Measurements from ENCODE around the gene SLC39A6.
A peak's percentile ranks its signal among the peaks of the same experiment; 100 is the strongest.

SLC39A6 gene

DNA sequence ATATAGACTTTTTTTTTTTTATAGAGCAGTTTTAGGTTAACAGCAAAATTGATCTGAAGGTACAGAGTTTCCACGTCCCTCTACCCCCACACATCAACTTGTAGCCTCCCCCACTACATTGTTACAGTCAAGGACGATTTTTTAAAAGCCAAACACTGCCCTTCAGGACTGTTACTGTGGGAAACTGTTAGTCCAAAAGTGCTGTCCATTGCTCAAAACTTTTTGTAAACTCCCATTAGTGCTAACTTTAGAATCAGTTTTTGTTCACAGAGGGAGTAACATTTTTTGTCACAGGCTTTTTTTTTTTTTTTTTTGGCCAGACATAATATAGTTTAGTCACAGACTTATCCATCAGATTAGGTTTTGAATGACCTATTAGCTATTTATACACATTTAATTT, 24.6 kb upstream of the SLC39A6 start:
- no peaks in the 10 kb centered on the region for H3K27me3 Mint-ChIP-seq
- H3K36me3 Mint-ChIP-seq = peaks cover 59% of the 10 kb centered on the region
- CTCF ChIA-PET = no interaction called here
- H3K9me3 Mint-ChIP-seq = no peaks in the 10 kb centered on the region
- no peak overlapping the region for H3K27ac Mint-ChIP-seq
- DNase-seq = no peak
- no peak overlapping the region for H3K4me3 Mint-ChIP-seq
- H3K4me1 Mint-ChIP-seq = no peaks in the 10 kb centered on the region

DNA sequence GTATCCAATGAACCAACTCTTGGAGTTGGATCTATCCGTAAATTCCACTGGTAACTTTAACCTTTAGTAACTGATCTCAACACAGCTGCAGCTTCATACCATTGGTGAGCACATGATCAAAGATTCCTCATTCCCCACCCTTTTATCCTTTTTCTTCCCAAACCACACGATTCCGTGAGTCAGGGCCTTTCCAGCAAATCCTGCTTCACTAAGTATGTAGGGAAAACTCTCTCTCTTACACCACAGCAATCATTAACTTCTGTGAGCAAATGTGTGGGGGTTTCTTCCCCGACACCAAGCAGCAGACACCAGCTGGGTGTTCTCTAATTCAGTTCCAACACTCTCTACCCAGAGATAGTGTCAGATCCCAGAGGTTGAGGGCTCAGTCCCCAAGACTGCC, 24.1 kb upstream of the SLC39A6 start:
- H3K36me3 Mint-ChIP-seq = peaks cover 56% of the 10 kb centered on the region

DNA sequence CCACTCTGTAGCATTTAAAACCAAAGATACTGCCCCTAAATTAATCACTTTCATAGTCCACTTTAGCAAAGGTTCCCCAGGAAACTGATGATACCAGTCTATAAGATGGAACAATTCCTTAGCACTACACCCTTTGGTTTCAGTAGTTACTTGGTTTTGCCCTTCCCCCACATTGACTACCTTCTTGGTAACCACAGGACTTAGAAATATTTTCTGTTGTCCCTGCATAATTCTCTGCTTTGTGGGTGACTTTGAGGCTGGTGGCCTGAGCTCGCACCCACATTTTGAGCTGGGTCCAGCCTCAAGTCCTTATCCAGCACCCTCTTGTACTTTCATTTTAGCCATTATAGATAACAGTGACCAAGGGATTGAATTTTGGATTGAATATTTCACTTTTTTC, 23.6 kb upstream of the SLC39A6 start:
- Mint-ChIP-seq H3K4me3 (no peak overlapping the region), H3K36me3 (peaks cover 55% of the 10 kb centered on the region), H3K4me1 (no peaks in the 10 kb centered on the region), H3K27me3 (no peaks in the 10 kb centered on the region), H3K27ac (no peak overlapping the region), H3K9me3 (no peaks in the 10 kb centered on the region)
- CTCF ChIA-PET = no interaction called here
- DNase-seq = no peak

More for the DNA sequence above, 24.1 kb upstream of the SLC39A6 start:
- peak overlapping the region; percentile 12 for H3K27ac Mint-ChIP-seq
- H3K4me3 Mint-ChIP-seq = no peak overlapping the region
- H3K4me1 Mint-ChIP-seq = no peaks in the 10 kb centered on the region
- no peaks in the 10 kb centered on the region for H3K9me3 Mint-ChIP-seq
- CTCF ChIA-PET = no interaction called here
- no peak for DNase-seq
- no peaks in the 10 kb centered on the region for H3K27me3 Mint-ChIP-seq

DNA sequence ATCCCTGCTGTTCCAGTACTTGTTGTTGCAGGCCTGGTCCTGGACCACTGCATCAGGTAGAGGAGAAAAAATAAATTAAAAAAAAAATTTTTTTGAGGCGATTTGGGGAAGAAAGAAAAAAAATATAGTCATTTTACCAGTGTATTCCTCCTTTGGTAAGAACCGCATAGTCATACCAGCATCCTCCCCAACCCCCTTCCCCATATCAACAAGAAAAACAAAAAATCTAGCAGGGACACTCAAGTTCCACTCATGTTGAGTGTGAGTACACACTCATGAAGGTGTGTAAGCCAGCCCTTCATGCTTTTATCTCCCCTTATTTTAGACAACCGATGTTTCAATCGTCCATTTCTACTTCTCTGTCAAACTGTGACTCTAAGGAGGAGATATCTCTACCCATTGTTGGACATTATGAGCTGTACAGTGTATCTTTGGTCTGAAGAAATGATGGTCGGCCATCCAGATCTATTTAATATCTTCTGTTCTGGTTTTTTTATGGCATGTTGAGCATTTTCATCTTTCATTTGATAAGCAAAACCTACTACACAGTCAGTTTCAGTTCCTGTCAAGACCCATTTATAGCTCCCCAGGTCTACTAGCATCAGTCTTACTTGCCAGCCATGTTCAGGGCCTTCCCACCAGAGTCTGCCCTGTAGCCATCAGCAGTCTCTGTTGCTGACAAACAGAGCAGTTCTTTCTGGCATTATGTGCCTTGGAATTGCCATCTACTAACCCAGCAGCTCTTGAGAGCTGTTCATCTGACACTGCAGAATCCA, 20.6 kb upstream of the SLC39A6 start:
- no peak for DNase-seq
- Mint-ChIP-seq H3K27me3 (no peaks in the 10 kb centered on the region), H3K36me3 (peaks cover 54% of the 10 kb centered on the region), H3K4me1 (no peaks in the 10 kb centered on the region), H3K9me3 (no peaks in the 10 kb centered on the region), H3K4me3 (no peak overlapping the region), H3K27ac (no peak overlapping the region)
- CTCF ChIA-PET = interaction anchor here (1.2 kb wide), 1 partner anchor 538 kb away, joined by 3 read pairs; no protein-coding TSS in a partner anchor

DNA sequence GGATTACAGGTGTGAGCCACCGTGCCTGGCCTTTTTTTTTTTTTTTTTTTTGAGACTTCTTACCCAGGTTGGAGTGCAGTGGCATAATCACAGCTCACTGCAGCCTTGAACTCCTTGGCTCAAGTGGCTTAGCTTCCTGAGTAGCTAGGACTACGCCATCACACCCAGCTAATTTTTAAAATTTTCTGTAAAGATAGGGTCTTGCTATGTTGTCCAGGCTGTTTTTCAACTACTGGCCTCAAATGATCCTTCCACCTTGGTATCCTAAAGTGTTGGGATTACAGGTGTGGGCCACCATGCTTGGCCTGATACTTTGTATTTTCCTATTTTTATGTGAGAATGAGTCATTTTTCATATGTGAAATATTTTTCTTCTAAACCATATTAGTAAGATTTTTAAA, 14.3 kb upstream of the SLC39A6 start:
- H3K4me3 Mint-ChIP-seq = no peak overlapping the region
- no peak overlapping the region for H3K27ac Mint-ChIP-seq
- H3K27me3 Mint-ChIP-seq = no peaks in the 10 kb centered on the region
- CTCF ChIA-PET = interaction anchor here (0.7 kb wide), 1 partner anchor 37 kb away, joined by 3 read pairs; no protein-coding TSS in a partner anchor
- no peaks in the 10 kb centered on the region for H3K9me3 Mint-ChIP-seq
- no peak for DNase-seq
- H3K36me3 Mint-ChIP-seq = peaks cover 50% of the 10 kb centered on the region
- H3K4me1 Mint-ChIP-seq = peaks cover 5% of the 10 kb centered on the region

DNA sequence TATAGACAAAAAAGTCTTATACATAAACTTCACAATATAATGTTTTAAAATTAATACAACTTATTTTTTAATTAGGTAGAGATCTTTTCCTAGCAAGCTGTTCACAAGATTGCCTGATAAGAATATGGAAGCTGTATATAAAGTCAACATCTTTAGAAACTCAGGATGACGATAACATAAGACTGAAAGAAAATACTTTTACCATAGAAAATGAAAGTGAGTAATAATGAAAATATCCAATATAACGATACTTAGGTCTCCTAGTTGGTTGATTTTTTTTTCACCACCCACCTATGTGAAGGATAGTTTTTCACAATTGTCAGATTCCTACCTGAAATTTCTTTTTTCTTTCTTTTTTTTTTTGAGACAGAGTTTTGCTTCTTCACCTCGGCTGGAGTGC, 13.6 kb upstream of the SLC39A6 start:
- H3K4me3 Mint-ChIP-seq = no peak overlapping the region
- peaks cover 53% of the 10 kb centered on the region for H3K36me3 Mint-ChIP-seq
- no peak overlapping the region for H3K27ac Mint-ChIP-seq
- CTCF ChIA-PET = no interaction called here
- H3K9me3 Mint-ChIP-seq = no peaks in the 10 kb centered on the region
- no peaks in the 10 kb centered on the region for H3K27me3 Mint-ChIP-seq
- peaks cover 5% of the 10 kb centered on the region for H3K4me1 Mint-ChIP-seq
- no peak for DNase-seq

DNA sequence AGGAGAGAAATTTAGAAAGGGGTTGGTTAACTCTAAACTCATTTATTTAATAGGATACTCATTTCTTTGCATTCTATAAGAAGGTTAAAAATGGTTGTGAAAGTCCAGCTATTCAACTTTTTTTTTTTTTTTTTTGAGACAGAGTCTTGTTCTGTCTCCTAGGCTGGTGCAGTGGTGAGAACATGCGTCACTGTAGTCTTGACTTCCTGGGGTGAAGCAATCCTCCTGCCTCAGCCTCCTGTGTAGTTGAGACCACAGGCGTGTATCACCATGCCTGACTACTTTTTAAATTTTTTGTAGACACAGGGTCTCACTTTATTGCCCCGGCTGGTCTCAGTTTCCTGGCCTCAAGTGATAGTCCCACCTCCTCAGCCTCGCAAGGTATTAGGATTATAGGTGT, 12.4 kb upstream of the SLC39A6 start:
- no peaks in the 10 kb centered on the region for H3K27me3 Mint-ChIP-seq
- H3K36me3 Mint-ChIP-seq = peaks cover 55% of the 10 kb centered on the region
- CTCF ChIA-PET = interaction anchor here (0.8 kb wide), 1 partner anchor 15 kb away, joined by 4 read pairs; no protein-coding TSS in a partner anchor

DNA sequence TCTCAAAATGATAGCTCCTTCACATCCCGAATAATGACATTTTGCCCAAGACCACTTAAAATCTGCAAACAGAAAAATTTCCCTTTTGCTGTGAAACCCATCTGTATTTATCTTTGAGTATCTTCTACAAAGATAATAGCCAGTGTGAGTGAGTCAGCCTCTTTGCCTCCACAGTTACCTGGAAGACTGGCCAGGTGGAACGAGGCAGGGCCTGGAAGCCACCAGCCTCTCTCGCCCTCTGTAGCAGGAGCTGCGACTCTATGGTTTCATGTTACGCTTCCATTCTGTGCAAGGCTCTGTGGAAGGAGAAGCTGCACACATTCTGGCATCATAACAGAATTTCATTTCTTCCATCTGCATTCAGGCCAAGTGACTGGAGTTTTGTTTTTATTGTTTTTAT, 10.1 kb upstream of the SLC39A6 start:
- H3K27me3 Mint-ChIP-seq = no peaks in the 10 kb centered on the region
- H3K4me1 Mint-ChIP-seq = peaks cover 6% of the 10 kb centered on the region
- CTCF ChIA-PET = interaction anchor here (1.0 kb wide), 1 partner anchor 145 kb away, joined by 3 read pairs; no protein-coding TSS in a partner anchor
- H3K36me3 Mint-ChIP-seq = peaks cover 46% of the 10 kb centered on the region
- no peak overlapping the region for H3K27ac Mint-ChIP-seq
- H3K9me3 Mint-ChIP-seq = no peaks in the 10 kb centered on the region
- H3K4me3 Mint-ChIP-seq = no peak overlapping the region
- no peak for DNase-seq

More for the DNA sequence above, 12.4 kb upstream of the SLC39A6 start:
- peaks cover 6% of the 10 kb centered on the region for H3K4me1 Mint-ChIP-seq
- DNase-seq = no peak
- H3K4me3 Mint-ChIP-seq = no peak overlapping the region
- no peak overlapping the region for H3K27ac Mint-ChIP-seq
- H3K9me3 Mint-ChIP-seq = no peaks in the 10 kb centered on the region

DNA sequence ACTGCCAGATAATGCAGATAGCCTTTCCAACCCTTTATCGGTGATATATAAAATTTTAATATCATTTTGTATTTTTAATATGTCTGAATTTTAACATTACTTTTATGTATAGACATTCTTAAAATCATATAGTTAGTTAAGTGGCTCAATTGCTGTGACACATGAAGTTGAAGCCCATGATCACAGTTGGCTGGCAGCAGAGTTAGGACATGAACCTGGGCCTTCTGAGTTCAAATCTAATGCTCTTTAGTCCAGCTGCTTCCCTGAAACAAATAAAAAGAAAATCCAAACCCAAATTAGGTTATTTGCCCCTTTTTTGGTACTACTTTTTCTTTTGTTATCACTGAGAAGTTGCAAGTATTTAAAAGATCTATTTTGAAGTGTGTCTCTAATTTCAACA, 6.1 kb upstream of the SLC39A6 start:
- H3K4me1 Mint-ChIP-seq = peaks cover 32% of the 10 kb centered on the region
- DNase-seq = no peak
- H3K27me3 Mint-ChIP-seq = no peaks in the 10 kb centered on the region
- H3K36me3 Mint-ChIP-seq = peaks cover 34% of the 10 kb centered on the region
- CTCF ChIA-PET = no interaction called here
- no peak overlapping the region for H3K27ac Mint-ChIP-seq
- no peak overlapping the region for H3K4me3 Mint-ChIP-seq
- no peaks in the 10 kb centered on the region for H3K9me3 Mint-ChIP-seq

DNA sequence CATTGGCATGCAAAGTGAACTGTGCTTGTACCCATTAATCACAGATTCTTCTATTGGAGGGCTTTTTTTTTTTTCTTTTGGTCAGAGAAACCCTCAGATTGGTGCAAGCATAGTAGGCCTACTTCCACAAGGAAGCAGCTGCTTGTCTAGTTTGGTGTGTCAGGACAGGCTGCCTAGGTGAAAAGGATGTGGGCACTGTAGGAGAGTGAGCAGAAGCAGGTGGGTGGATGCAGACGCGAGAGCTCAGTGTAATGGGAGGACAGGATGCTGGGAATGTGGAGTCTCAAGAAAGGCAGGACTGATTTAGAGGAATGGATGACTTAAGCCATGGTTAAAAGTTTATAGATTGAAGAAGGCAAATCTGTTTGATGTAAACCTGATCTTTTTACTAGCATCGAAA, 3.6 kb upstream of the SLC39A6 start:
- Mint-ChIP-seq H3K27me3 (no peaks in the 10 kb centered on the region), H3K4me1 (peaks cover 41% of the 10 kb centered on the region), H3K27ac (peak overlapping the region; percentile 24), H3K36me3 (peaks cover 22% of the 10 kb centered on the region), H3K4me3 (no peak overlapping the region), H3K9me3 (no peaks in the 10 kb centered on the region)
- no peak for DNase-seq
- CTCF ChIA-PET = interaction anchor here (0.5 kb wide), 1 partner anchor 34 kb away, joined by 3 read pairs; no protein-coding TSS in a partner anchor

DNA sequence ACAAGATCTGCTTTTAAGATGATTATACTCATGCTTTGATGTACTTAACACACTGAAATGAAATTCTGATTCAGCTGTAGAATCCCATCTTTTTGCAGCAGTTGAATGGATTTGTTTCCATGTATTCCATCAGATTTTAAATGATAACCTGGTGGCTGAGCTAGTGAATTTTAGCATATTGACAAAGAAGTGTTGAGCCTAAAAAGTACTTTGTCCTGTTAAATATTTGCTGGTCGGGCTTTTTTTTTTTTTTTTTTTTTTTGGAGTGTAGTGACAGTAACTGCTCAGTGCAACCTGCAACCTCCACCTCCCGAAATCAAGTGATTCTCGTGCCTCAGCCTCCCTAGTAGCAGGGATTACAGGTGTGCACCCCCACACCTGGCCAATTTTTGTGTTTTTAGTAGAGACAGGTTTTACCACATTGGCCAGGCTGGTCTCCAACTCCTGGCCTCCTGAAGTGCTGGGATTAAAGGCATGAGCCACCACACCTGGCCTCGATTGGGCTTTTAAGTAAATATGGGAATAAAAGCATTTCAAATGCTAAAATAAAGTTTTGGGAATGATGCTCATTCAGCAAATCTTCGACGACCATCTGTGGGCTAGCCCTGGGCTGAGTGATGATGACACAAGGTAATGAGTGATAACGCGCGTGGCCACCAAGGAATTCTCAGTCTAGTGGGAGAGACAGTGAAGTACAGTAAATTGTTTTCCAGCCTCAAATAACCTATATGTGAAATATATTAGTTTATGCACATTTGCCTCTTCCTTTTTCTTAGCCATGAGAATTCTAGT, 2.7 kb upstream of the SLC39A6 start:
- CTCF ChIA-PET = interaction anchor here (0.6 kb wide), 1 partner anchor 29 kb away, joined by 3 read pairs; no protein-coding TSS in a partner anchor
- no peak for DNase-seq
- Mint-ChIP-seq H3K36me3 (peaks cover 17% of the 10 kb centered on the region), H3K9me3 (no peaks in the 10 kb centered on the region), H3K4me1 (peaks cover 44% of the 10 kb centered on the region), H3K4me3 (no peak overlapping the region), H3K27me3 (no peaks in the 10 kb centered on the region), H3K27ac (no peak overlapping the region)

DNA sequence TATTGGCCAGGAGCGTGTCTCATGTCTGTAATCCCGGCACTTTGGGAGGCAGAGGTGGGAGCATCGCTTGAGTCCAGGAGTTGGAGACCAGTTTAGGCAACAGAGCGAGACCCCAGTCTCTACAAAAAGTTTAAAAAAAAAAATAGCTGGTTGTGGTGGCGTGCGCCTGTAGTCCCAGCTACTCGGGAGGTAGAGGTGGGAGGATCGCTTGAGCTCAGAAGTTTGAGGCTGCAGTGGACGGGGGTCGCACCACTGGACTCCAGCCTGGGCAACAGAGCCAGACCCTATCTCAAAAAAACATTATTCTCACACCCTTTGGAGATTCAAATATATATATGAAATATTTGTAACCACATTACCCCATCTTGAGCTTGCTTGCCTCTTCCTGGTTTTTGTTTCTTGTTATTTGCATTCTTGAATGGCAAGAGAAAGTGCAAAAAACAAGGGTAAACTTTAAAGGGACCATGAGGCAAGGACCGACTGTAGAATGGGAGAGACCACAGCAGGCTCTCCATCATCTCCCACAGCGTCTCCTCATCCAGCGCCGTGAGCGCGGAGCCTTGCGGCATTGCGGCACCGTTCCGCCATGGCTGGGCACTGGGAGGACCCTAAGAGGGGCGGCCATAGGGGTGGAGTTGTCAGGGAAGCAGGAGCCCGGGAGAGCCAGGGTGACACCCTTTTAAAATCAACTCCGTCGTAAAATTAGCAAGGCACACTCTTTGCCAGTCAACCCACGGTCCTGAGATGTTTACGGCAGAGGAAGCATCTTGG, 1.9 kb upstream of the SLC39A6 start:
- peaks cover 18% of the 10 kb centered on the region for H3K36me3 Mint-ChIP-seq
- H3K27me3 Mint-ChIP-seq = no peaks in the 10 kb centered on the region
- DNase-seq = no peak
- CTCF ChIA-PET = no interaction called here
- peaks cover 48% of the 10 kb centered on the region for H3K4me1 Mint-ChIP-seq
- no peak overlapping the region for H3K27ac Mint-ChIP-seq
- H3K9me3 Mint-ChIP-seq = no peaks in the 10 kb centered on the region
- peak overlapping the region; percentile 93 for H3K4me3 Mint-ChIP-seq

DNA sequence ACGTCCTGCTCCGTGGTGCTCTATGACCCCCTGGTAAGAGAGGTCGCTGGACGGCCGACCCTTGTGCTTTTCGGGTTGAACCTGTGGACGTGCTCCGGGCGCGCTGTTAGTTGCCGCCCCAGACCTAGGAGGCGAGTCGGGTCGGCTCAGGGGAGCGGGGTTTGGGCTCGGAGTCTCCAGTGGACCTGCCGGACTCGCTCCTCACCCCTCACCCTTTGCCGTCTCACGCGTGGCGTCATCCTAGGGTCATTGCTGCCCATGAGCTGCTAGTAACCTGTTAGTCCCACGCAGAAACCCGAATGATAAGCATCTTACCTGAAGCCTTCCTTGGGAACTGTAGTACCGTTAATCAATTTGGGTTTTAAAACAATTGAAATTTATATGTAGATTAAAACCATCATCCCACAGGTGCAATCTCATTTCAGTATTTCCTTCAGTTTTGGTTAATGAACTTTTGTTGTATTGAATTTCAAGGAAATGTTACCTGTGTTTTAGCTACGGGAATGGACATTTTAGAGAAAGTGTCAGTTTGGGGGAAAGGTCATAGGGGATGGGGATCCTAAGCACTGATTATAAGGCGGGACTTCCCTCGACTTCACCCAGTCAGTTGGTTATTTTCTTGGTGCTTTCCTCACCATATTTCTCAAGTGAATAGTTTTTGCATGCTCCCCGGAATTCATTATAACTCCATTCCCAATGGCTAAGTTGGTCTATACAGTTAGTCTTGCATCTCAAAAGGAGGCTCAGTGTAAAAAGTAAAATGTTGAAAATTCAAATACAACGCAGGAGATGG, 1.1 kb upstream of the SLC39A6 start:
- H3K27me3 Mint-ChIP-seq = no peaks in the 10 kb centered on the region
- CTCF ChIA-PET = no interaction called here
- peaks cover 48% of the 10 kb centered on the region for H3K4me1 Mint-ChIP-seq
- H3K4me3 Mint-ChIP-seq = peak overlapping the region; percentile 93
- H3K27ac Mint-ChIP-seq = peak overlapping the region; percentile 97
- no peaks in the 10 kb centered on the region for H3K9me3 Mint-ChIP-seq
- no peak for DNase-seq
- H3K36me3 Mint-ChIP-seq = peaks cover 15% of the 10 kb centered on the region
